GM21717 (cell line): ENCODE results near the gene OR52E8.

Experiments
- ATAC-seq: cut with Tn5 transposase; IDR thresholded peaks from one replicate; pipeline ENCODE4 v1.9.1; 2021; ENCODE audit warnings: mild to moderate bottlenecking, moderate library complexity; ENCODE audit not compliant: unreplicated experiment

OR52E8 gene

GRCh38 chr11:5808500-5809121 is 48.9 kb downstream of the OR52E8 start, which contains the start of gene OR52N2:
Gene OR52N2, plus strand, starts transcription at chr11:5808924. Its CDS starts 11,412 bp downstream, at chr11:5820336.
- ATAC-seq, result peak; percentile 94

- ATAC-seq, result peak; percentile 34
Observed at GRCh38 chr11:5807580-5807979, 49.9 kb downstream of the OR52E8 start.
